ENCODE measurements around the gene UBAC2. TPM values are rescaled to one million over a fixed set of nuclear protein-coding genes. Genes with fewer than 3 reads are reported as not detected.

The UBAC2 gene
- polyA plus RNA-seq, 3 donors, result 59.6 to 113 (median 96.7) TPM

DNA sequence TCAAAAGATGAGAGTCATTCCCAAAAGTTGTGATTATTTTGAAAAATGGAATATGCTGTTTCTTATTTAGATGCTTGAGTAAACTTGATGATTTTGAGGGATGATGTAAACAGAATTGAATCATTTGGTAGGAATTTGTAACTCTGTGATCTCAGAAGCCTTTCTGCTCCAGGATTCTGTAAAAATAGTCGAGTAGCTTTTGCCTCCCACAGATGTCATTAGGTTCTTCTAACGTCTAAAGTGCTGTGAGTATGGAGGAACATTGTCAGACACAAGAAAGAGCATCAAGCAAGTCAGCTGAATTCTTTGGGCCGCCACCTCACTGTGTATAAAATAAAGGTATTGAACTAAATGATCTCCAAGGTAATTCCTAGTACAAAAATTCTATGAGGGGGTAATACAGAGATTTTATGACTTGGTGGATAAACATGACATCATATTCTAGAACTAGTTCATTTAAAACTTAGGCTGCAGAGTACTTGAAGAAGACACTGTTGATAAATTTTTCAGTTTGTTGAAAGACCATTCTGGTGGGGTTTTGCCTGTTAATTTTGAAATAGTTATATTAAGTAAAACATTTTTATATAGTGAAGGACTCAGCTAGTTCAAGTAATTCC is 107.9 kb downstream of the UBAC2 start:
- no peaks in the 10 kb centered on the region for H3K9me3 Mint-ChIP-seq
- Histone ChIP-seq H2AFZ (ENCODE audit: insufficient read depth, low read depth, low read length, poor library complexity, severe bottlenecking) (no peak overlapping the region), H3K4me3 (replicated peaks in 1 of 3; ENCODE audit: low read depth in 2 of 3, low read length in 3 of 3) (no peak overlapping the region), H3K4me1 (ENCODE audit: control insufficient read depth in 1 of 2, insufficient read depth in 2 of 2, low read length in 2 of 2) (peaks cover 77 to 88% of the 10 kb centered on the region in 2 donors), H4K20me1 (ENCODE audit: insufficient read depth, low read length) (peaks cover 22% of the 10 kb centered on the region), H3K36me3 (replicated peaks in 1 of 2; ENCODE audit: control insufficient read depth in 1 of 2, insufficient read depth in 2 of 2, low read length in 2 of 2) (peaks cover 0 to 3% of the 10 kb centered on the region in 2 donors), H3K27ac (ENCODE audit: low read depth in 1 of 2, low read length in 2 of 2) (peak overlapping the region; percentile 89 to 99), H3K79me2 (ENCODE audit: insufficient read depth, low read length) (peaks cover 81% of the 10 kb centered on the region), H3K4me2 (replicated peaks; ENCODE audit: extremely low read depth, low read length, poor library complexity, severe bottlenecking) (no peak overlapping the region), H3K9me3 (replicated peaks in 1 of 2; ENCODE audit: control insufficient read depth in 1 of 2, insufficient read depth in 1 of 2, low read length in 2 of 2) (no peaks in the 10 kb centered on the region), H3K9ac (ENCODE audit: insufficient read depth, low read length, poor library complexity, severe bottlenecking) (no peak overlapping the region), H3K27me3 (ENCODE audit: control insufficient read depth in 2 of 2, insufficient read depth in 2 of 2, low read length in 2 of 2) (no peaks in the 10 kb centered on the region)
- peak overlapping the region; percentile 80 to 99 (median 97) for H3K27ac Mint-ChIP-seq
- peaks cover 0 to 1% (median 0%) of the 10 kb centered on the region in 3 donors for H3K27me3 Mint-ChIP-seq (ENCODE audit: low read depth in 3 of 3)
- H3K4me1 Mint-ChIP-seq, result peaks cover 79% of the 10 kb centered on the region
- H3K4me3 Mint-ChIP-seq, result peak overlapping the region in 1 of 2 donors; percentile 91
- no peak for TF ChIP-seq CTCF (IDR thresholded peaks at IDR 0.05)
- intact Hi-C loops (cut with micrococcal nuclease), result no loop called here
- no CpG with 5 or more reads among the region's 3 CpGs for WGBS (ENCODE audit: insufficient coverage)
- peaks cover 42 to 60% of the 10 kb centered on the region in 2 donors for H3K36me3 Mint-ChIP-seq
- no peak for DNase-seq

- H3K27me3 Mint-ChIP-seq (ENCODE audit: low read depth in 3 of 3), result peaks cover 0 to 1% (median 0%) of the 10 kb centered on the region in 3 donors
- DNase-seq, result peak; percentile 84 to 94 (median 89)
- Histone ChIP-seq H3K4me2 (replicated peaks; ENCODE audit: extremely low read depth, low read length, poor library complexity, severe bottlenecking) (no peak overlapping the region), H4K20me1 (ENCODE audit: insufficient read depth, low read length) (peaks cover 12% of the 10 kb centered on the region), H3K27ac (ENCODE audit: low read depth in 1 of 2, low read length in 2 of 2) (peak overlapping the region; percentile 92 to 99), H3K36me3 (replicated peaks in 1 of 2; ENCODE audit: control insufficient read depth in 1 of 2, insufficient read depth in 2 of 2, low read length in 2 of 2) (peaks cover 5 to 16% of the 10 kb centered on the region in 2 donors), H3K9me3 (replicated peaks in 1 of 2; ENCODE audit: control insufficient read depth in 1 of 2, insufficient read depth in 1 of 2, low read length in 2 of 2) (no peaks in the 10 kb centered on the region), H2AFZ (ENCODE audit: insufficient read depth, low read depth, low read length, poor library complexity, severe bottlenecking) (no peak overlapping the region), H3K4me1 (ENCODE audit: control insufficient read depth in 1 of 2, insufficient read depth in 2 of 2, low read length in 2 of 2) (peaks cover 74 to 88% of the 10 kb centered on the region in 2 donors), H3K27me3 (ENCODE audit: control insufficient read depth in 2 of 2, insufficient read depth in 2 of 2, low read length in 2 of 2) (no peaks in the 10 kb centered on the region), H3K79me2 (ENCODE audit: insufficient read depth, low read length) (peaks cover 81% of the 10 kb centered on the region), H3K9ac (ENCODE audit: insufficient read depth, low read length, poor library complexity, severe bottlenecking) (peak overlapping the region; percentile 79), H3K4me3 (replicated peaks in 1 of 3; ENCODE audit: low read depth in 2 of 3, low read length in 3 of 3) (no peak overlapping the region)
- WGBS (ENCODE audit: insufficient coverage), result no CpG with 5 or more reads among the region's 4 CpGs
- H3K4me3 Mint-ChIP-seq, result no peak overlapping the region
- intact Hi-C loops (cut with micrococcal nuclease), result loop anchor here in 1 of 2 donors (5.0 kb wide), 1 partner anchor 122 kb away; no protein-coding TSS in a partner anchor
- peaks cover 75% of the 10 kb centered on the region for H3K4me1 Mint-ChIP-seq
- H3K9me3 Mint-ChIP-seq, result peaks cover 0 to 5% (median 0%) of the 10 kb centered on the region in 7 donors
- H3K36me3 Mint-ChIP-seq, result peaks cover 49 to 58% of the 10 kb centered on the region in 2 donors
- peak overlapping the region; percentile 94 to 100 (median 98) for H3K27ac Mint-ChIP-seq
- no peak for TF ChIP-seq CTCF (IDR thresholded peaks at IDR 0.05)
Observed at GRCh38 chr13:99310382-99311031, 109.9 kb downstream of the UBAC2 start.

Measured in CD14-positive monocyte (primary cell).